Measurements from ENCODE around the gene SLC6A17.

DNA sequence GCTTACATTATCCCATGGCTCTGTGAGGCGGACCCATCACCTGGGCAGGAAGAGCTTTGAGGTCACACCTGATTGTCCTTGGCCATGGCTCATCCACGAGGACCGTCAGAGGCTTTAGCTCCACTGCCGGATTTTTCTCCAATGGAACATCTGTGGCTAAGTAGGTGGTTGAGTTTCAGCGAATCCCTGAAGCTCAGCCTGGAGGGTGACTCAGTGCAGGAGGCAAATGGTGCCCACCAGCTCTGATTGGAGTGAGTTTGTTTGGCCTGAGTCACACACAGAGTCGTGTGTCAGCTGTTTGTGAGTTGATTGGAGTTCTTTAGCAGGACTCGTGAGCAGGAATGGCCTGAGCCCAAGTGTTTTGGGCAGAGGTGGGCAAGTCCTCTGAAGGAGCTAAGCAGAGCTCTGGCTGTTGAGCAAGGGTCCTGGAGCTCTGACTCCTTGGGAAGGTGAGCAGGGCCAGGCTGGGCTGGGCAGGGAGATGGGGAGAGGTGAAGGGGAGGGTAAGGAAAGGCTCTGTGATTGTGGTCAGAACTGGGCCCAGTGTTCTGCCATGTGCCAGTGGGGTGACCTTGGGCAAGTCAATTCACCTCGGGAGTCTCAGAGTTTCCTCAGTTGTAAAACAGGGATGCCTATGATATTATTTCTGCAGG, 2.0 kb downstream of the SLC6A17 start:
- TF ChIP-seq, protein P1, sequence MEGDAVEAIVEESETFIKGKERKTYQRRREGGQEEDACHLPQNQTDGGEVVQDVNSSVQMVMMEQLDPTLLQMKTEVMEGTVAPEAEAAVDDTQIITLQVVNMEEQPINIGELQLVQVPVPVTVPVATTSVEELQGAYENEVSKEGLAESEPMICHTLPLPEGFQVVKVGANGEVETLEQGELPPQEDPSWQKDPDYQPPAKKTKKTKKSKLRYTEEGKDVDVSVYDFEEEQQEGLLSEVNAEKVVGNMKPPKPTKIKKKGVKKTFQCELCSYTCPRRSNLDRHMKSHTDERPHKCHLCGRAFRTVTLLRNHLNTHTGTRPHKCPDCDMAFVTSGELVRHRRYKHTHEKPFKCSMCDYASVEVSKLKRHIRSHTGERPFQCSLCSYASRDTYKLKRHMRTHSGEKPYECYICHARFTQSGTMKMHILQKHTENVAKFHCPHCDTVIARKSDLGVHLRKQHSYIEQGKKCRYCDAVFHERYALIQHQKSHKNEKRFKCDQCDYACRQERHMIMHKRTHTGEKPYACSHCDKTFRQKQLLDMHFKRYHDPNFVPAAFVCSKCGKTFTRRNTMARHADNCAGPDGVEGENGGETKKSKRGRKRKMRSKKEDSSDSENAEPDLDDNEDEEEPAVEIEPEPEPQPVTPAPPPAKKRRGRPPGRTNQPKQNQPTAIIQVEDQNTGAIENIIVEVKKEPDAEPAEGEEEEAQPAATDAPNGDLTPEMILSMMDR (IDR thresholded peaks at IDR 0.05), result no peak
- no peak for TF ChIP-seq ZFX (IDR thresholded peaks at IDR 0.05; ENCODE audit: borderline replicate concordance)

Measured in 22Rv1 (cell line).